Endothelial cell of umbilical vein (primary cell): ENCODE measurements around the gene PANX2.
"Not testable (repeated sequence)": the region's sequence is repeated elsewhere in the genome, so short reads cannot be mapped to it uniquely, and the experiment has no call there.

ENCODE experiments used
- POLR2A ChIP-seq: IDR thresholded peaks from 2 replicates; pipeline ENCODE4 v1.6.1; 2012; ENCODE audit warnings: low read depth, mild to moderate bottlenecking, control low read depth, low read length
- POLR2AphosphoS5 ChIP-seq: IDR thresholded peaks from 2 replicates; pipeline ENCODE4 v1.6.1; 2012; ENCODE audit warnings: low read depth, mild to moderate bottlenecking, control low read depth, low read length, moderate library complexity; ENCODE audit not compliant: insufficient read depth
- TF ChIP-seq, protein P1 (sequence below), 2 donors: IDR thresholded peaks; 1 replicate in 1 of 2; 2 replicates in 1 of 2; pipeline ENCODE4 v1.5.1; 2011; ENCODE audit warnings: low read length in 2 of 2, mild to moderate bottlenecking in 2 of 2, moderate library complexity in 2 of 2, control low read depth in 1 of 2, inconsistent platforms in 1 of 2, low read depth in 1 of 2; ENCODE audit not compliant: insufficient read depth in 1 of 2; ENCODE audit errors: extremely low read depth in 1 of 2
- TF ChIP-seq, protein P2 (sequence below): IDR thresholded peaks from 2 replicates; pipeline ENCODE4 v1.6.1; 2011; ENCODE audit not compliant: insufficient read depth, insufficient read length

DNA sequence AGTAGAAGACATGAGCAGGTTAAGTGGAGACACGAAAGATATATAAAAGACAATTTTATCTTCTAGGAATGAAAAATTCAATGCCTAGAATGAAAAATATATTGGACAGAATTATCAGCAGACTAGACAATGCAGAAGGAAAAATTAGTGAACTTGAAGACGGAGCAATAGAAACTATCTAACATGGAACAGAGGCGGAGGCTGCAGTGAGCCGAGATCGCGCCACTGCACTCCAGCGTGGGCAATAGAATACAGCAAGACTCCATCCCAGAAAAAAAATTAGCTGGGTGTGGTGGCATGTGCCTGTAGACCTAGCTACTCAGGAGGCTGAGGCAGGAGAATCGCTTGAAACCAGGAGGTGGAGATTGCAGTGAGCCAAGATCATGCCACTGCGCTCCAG lies 33.3 kb upstream of the PANX2 start:
- not testable (repeated sequence) for TF ChIP-seq POLR2AphosphoS5, POLR2A
- TF ChIP-seq, protein P1, sequence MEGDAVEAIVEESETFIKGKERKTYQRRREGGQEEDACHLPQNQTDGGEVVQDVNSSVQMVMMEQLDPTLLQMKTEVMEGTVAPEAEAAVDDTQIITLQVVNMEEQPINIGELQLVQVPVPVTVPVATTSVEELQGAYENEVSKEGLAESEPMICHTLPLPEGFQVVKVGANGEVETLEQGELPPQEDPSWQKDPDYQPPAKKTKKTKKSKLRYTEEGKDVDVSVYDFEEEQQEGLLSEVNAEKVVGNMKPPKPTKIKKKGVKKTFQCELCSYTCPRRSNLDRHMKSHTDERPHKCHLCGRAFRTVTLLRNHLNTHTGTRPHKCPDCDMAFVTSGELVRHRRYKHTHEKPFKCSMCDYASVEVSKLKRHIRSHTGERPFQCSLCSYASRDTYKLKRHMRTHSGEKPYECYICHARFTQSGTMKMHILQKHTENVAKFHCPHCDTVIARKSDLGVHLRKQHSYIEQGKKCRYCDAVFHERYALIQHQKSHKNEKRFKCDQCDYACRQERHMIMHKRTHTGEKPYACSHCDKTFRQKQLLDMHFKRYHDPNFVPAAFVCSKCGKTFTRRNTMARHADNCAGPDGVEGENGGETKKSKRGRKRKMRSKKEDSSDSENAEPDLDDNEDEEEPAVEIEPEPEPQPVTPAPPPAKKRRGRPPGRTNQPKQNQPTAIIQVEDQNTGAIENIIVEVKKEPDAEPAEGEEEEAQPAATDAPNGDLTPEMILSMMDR (IDR thresholded peaks at IDR 0.05; ENCODE audit: extremely low read depth in 1 of 2, insufficient read depth in 1 of 2, low read depth in 1 of 2, low read length in 2 of 2) = not testable (repeated sequence)
- TF ChIP-seq, protein P2, sequence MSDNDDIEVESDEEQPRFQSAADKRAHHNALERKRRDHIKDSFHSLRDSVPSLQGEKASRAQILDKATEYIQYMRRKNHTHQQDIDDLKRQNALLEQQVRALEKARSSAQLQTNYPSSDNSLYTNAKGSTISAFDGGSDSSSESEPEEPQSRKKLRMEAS = not testable (repeated sequence)
